Activated naive CD4-positive, alpha-beta T cell treated with anti-CD3 and anti-CD28 coated beads, Interleukin-2, amount 50 U/mL, for 72 hours (primary cell): ENCODE results near the gene SLC26A5. TPM values are rescaled to one million over a fixed set of nuclear protein-coding genes. Genes with fewer than 3 reads are reported as not detected.

Experiments
- ATAC-seq, 2 donors: fragments of 150-1000 bp; cut with Tn5 transposase; 2 replicates each; pipeline ENCODE4 v1.10.0; 2021; ENCODE audit warnings: mild to moderate bottlenecking in 2 of 2, moderate library complexity in 2 of 2
- DNase-seq, 2 donors: peaks; one replicate each; pipeline ENCODE4 v3.0.0; 2021 to 2022; ENCODE audit warnings: low spot score in 2 of 2
- H3K27ac Mint-ChIP-seq, 2 donors: one replicate each; pipeline ENCODE4 v1.8.0; 2022; ENCODE audit warnings: mild to moderate bottlenecking in 2 of 2, mixed read lengths in 2 of 2
- H3K36me3 Mint-ChIP-seq, 2 donors: one replicate each; pipeline ENCODE4 v1.8.0; 2022; ENCODE audit warnings: mixed read lengths in 2 of 2
- H3K9me3 Mint-ChIP-seq, 2 donors: one replicate each; pipeline ENCODE4 v1.8.0; 2022; ENCODE audit warnings: mixed read lengths in 2 of 2
- total RNA-seq, 2 donors: library from RNA; stranded (reverse); gene quantifications; one replicate each; pipeline ENCODE4 v1.2.3, GENCODE V29; 2022

SLC26A5 gene
- total RNA-seq, 2 donors from 2014 or later = not detected

DNA sequence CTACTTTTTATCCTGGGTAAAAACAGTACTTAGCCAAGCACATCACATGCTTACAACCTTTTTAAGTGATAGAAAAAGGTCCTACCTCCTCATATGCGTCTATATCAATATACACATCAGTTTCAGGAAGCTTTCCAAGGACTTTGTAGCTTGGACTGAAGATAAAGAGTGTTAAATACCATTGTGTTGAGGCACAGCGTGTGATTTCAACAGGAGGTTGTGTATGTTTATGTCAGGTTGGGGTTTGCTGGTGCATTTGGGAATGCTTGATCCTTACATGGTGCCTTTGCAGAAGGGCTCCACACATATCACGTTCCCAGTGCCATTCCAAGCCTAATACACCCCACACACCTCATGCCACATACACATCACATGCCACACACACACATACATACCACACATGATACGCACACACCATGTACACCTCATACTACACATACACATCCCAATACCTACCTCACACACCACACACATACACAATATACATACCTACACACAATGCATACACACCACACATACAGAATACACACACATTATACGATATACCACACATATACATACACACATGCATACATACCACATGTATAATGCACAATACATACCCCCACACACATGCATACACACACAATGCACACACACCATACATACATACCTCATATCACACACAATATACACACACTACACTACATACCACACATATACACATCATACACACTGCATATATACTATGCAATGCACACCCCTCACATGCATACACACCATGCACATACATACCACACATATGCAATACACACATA, 65.4 kb downstream of the SLC26A5 start:
- ATAC-seq (no peak), DNase-seq (no peak)
- Mint-ChIP-seq H3K36me3 (no peaks in the 10 kb centered on the region), H3K27ac (no peak overlapping the region), H3K9me3 (no peaks in the 10 kb centered on the region)

DNA sequence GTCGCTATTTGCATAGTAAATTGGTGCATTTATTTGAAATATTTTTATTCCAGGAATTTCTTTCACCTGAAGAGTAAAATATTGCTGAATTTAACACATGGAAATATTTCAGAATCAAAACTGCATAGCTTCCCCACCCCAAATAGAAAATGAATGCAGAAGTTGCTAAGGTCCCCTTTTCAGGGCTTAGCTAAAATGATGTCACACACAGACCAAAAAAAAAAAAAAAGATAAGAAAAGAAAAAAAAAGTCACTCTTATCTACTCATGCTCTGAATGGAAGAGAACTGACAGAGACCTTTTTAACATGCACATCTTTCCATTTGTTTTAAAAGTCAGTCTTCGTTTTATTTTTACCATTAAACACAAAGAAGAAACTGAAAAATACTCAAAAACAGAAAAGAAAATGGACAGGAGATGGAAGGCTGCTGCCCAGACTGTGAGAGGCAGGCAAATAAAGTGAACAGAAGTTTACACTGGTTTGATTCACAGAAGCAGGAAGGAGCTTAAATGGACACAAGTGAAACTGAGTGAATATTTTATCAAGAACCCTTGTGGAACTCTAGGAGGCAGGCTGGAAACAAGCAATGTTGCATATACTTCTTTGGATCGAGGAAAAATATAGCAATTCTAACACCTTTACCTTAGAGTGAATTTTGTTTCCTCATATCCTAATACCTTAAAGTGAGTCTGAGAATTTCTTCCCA, 66.6 kb downstream of the SLC26A5 start:
- Mint-ChIP-seq H3K36me3 (no peaks in the 10 kb centered on the region), H3K9me3 (no peaks in the 10 kb centered on the region), H3K27ac (no peak overlapping the region)
- DNase-seq = no peak
- no peak for ATAC-seq

DNA sequence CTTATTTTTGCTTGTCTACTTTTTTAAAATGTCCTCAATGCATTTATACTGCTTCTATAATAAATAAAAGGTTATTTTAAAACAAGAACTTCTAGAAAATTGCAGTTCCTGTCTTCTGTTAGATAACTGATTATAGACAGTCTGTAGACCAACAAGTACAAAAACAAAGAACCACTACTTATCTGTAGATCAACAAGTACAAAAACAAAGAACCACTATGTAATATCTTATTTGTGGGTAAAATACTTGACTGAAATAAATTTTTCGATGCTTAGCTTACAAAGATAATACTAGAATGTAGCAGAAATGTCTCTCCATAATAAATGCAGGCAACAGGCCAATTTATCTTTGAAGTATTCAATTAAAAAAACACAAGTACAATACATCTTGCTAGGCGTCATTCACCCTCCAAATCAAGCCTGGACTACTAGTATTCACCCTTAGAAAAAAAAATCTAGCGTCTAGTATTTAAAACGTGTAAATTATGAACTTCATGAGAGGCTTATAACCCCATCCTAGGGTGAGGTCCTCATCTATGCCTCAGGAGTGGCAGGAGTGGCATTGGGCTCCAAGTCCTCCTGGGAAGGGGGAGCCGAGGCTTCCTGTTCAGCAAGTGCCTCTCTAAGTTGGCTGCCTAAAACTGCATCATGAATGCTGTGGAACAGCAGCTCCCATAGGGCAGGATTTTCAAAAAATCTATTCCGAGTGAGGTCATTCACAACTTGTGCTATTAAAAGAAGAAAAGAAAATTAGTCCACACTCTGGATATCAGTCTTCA, 72.0 kb downstream of the SLC26A5 start:
- Mint-ChIP-seq H3K9me3 (no peaks in the 10 kb centered on the region), H3K36me3 (no peaks in the 10 kb centered on the region), H3K27ac (no peak overlapping the region)
- DNase-seq (no peak), ATAC-seq (no peak)

DNA sequence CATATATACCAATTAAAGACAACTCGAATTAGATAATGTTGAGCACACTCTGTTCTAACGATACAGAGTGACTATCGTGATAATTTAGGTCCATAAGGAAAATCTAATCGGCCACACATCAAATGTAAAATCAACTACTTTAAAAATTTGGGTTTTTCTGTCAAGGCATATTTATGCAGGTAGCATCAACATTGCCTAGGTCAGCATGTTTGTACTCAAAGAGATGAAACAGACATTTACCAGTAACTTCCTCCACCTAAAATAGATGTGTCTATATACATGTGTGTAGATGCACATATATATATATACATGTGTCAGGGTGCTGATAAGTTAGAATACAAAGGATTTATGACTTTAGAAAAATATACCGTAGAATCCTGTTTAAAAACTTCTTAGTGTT, 76.6 kb downstream of the SLC26A5 start:
- no peak overlapping the region for H3K27ac Mint-ChIP-seq
- peaks cover 8 to 16% of the 10 kb centered on the region in 2 donors for H3K36me3 Mint-ChIP-seq
- H3K9me3 Mint-ChIP-seq = no peaks in the 10 kb centered on the region
- DNase-seq (no peak), ATAC-seq (no peak)

DNA sequence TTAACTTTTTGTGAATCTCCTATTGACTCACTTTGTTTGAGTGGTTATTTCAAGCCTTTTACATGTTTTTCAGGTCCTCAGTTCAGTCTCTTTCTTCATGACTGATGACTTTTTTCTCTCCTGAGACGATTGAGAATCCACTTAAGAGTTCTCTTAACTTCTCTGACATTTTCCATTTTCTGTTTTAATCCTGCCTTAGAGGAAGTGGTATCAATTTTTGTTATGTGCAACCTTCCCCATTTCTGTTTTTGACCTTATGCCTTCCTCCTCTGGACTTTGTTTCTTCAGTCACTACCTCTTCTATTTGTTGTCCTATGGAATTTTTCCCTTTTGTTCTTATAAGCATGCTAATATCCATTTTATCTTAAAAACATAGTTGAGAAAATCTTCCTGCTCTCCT, 96.2 kb downstream of the SLC26A5 start:
- Mint-ChIP-seq H3K9me3 (no peaks in the 10 kb centered on the region), H3K27ac (peak overlapping the region; percentile 16 to 97), H3K36me3 (peaks cover 22 to 32% of the 10 kb centered on the region in 2 donors)
- DNase-seq = no peak
- peak in 1 of 2 donors; percentile 8 for ATAC-seq

DNA sequence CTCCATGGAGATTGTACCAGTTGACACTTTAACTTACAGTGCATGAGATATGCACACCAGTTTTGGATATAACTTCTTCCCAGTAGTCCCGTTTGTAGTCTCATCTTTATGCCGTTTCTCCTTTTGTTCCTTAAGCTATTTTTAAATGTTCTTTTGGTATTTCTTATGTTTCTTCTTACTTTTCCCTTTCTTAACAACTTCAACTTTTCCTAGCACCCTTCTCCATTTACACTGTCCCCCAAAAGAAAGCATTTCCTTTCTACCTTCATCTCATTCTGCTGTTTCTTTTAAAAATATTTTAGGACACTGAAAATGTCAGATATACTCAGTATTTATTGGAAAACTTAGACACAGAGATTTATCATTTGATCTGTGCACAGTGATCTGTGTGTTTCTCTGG, 97.0 kb downstream of the SLC26A5 start:
- Mint-ChIP-seq H3K36me3 (peaks cover 27 to 38% of the 10 kb centered on the region in 2 donors), H3K27ac (peak overlapping the region; percentile 4 to 97), H3K9me3 (no peaks in the 10 kb centered on the region)
- ATAC-seq (no peak), DNase-seq (no peak)

DNA sequence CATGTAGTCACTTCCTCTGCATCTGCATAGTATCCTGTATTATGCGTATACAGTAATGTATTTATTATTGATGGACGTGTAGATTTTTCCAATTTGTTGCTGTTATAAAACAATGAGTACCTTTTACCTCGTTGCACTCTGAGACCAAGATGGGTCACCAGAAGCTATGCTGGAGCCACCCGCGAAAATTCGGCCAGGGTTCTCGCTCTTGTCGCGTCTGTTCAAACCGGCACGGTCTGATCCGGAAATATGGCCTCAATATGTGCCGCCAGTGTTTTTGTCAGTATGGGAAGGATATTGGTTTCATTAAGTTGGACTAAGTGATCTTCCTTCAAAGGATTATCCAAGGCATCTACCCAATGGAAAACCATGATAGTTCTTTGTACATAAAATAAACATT, 97.6 kb downstream of the SLC26A5 start:
- DNase-seq (no peak), ATAC-seq (no peak)
- no peaks in the 10 kb centered on the region for H3K9me3 Mint-ChIP-seq
- peaks cover 31 to 43% of the 10 kb centered on the region in 2 donors for H3K36me3 Mint-ChIP-seq
- H3K27ac Mint-ChIP-seq = peak overlapping the region; percentile 97 to 99

DNA sequence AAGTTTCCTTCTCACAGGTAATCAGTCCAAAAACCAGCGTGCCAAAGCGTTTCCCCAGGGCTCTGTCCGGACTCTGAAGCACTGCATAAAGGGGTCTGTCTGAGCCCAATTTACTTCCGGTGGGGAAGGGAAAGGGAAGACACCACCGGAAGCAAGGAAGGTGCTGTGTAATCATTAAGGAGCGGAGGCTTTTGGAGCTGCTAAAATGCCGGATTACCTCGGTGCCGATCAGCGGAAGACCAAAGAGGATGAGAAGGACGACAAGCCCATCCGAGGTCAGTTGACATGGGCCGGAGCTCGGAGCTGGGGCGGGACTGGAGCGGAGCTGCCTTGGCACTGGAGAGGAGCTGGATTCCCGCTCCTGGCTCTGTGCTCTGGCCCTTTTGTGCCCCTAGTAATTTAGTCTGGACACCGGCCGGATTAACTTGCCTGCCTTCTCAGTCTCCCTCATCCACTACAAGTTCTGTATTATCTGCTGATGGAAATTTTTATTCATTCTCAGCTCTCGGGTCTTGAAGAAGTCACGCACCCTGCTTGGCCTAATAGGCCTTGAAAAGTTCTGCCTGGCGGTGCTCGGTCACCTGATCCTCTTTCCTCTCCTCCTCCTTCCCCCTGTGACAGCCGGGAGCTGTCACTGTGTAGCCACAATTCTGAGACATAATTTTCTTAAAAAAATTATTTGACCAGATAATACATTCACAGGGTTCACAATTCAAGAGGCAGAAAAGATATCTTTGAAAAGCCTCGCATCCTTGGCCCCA, 98.3 kb downstream of the SLC26A5 start, which contains the start of gene PSMC2:
PSMC2 (plus strand) TSS at position 137 of the 761 bp plus-strand sequence; CDS start at position 206, 69 bp downstream.
- peaks cover 31 to 43% of the 10 kb centered on the region in 2 donors for H3K36me3 Mint-ChIP-seq
- DNase-seq (peak; percentile 76 to 81), ATAC-seq (peak; percentile 55 to 77)
- peak within 1 kb of the TSS; percentile 97 to 99 for H3K27ac Mint-ChIP-seq
- H3K9me3 Mint-ChIP-seq = no peaks in the 10 kb centered on the region

DNA sequence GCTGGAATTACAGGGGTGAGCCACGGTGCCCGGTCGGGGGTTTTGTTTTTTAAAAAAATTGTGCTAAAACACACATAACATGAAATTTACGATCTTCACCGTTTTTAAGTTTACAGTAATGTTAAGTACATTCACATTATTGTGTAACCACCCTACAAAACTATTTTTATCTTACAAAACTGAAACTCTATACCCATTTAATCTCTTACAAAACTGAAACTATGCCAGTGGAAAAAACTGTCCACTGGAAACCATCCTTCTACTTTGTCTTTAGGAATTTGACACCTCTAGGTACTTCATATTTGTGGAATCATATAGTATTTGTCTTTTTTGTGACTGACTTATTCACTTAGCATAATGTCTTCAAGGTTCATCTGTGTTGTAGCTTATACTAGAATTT, 99.6 kb downstream of the SLC26A5 start:
- DNase-seq = no peak
- Mint-ChIP-seq H3K9me3 (no peaks in the 10 kb centered on the region), H3K36me3 (peaks cover 38 to 43% of the 10 kb centered on the region in 2 donors), H3K27ac (peak overlapping the region in 1 of 2 donors; percentile 97)
- ATAC-seq = no peak

DNA sequence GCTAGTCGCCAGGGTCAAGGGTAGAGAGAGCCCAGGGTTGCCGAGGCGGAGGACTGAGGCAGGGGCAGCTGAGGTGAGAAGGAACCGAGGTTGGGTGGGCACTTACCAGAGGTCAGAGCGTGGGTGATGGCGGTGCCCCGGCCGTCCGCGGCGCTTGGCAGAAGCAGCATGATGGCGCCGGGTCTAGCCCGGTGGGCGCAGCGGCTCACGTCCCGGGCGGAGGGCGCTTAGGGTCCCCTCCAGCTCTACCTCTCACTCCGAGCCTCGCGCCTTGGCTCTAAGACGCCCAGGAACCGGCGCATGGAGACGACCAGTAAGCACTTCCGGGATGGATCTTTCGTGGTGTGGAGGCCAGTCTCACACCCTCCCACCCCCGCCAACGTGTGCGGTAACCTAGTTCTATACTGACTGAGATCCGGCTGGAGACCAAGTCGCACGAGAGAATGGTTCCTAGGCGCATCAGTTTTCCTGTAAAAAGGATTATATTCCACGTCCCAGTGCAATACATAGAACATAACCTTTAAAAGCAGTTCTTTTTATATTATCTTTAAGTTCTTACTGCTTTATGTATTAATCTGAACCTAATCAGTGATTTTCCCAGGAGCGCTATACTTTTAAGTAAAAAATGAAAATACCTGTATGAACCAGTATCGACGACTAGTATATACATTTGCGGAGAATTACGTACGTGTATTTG, 101.4 kb downstream of the SLC26A5 start, which contains the start of gene DNAJC2:
DNAJC2 (minus strand) TSS at position 315 of the 697 bp plus-strand sequence; CDS start at position 170, 145 bp downstream.
- H3K27ac Mint-ChIP-seq = peak within 1 kb of the TSS; percentile 97 to 100
- peak; percentile 77 to 84 for DNase-seq
- no peaks in the 10 kb centered on the region for H3K9me3 Mint-ChIP-seq
- ATAC-seq = peak; percentile 88 to 91
- H3K36me3 Mint-ChIP-seq = peaks cover 44 to 47% of the 10 kb centered on the region in 2 donors

DNA sequence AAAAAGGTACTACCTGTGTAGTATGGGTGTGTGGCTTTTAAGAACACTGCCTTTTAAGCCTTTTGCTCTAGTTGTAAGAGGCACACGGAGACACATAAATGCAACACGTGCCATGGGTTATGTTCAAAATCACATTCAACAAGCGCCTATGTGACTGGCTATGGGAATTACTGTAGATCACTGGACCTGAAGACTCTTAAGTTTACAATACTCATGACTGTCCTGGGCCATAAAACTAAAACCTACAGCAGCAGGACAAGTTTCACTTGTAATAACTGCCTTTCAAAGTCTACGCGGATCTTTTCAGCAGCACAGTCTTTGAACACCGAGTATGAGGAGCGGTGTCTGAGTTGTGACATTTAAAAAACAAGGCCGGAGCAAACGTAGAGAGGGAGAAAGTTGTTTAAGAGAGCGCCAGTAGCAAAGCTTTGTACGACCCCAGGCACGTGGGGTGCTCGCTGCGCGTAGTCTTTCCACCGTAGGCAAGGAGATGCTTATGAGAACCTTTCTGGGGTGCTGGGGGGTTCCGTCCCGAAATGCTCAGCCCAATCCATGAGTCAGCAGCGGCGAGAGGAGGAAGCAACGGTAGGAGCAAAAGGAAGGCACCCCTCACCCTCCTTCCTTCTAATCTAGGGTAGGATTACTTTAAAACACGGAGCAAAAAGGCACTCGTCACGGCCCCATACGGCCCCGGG, 102.1 kb downstream of the SLC26A5 start:
- H3K27ac Mint-ChIP-seq = peak overlapping the region; percentile 97 to 100
- ATAC-seq (peak; percentile 25 to 35), DNase-seq (peak in 1 of 2 donors; percentile 25)
- H3K9me3 Mint-ChIP-seq = no peaks in the 10 kb centered on the region
- peaks cover 39 to 48% of the 10 kb centered on the region in 2 donors for H3K36me3 Mint-ChIP-seq

DNA sequence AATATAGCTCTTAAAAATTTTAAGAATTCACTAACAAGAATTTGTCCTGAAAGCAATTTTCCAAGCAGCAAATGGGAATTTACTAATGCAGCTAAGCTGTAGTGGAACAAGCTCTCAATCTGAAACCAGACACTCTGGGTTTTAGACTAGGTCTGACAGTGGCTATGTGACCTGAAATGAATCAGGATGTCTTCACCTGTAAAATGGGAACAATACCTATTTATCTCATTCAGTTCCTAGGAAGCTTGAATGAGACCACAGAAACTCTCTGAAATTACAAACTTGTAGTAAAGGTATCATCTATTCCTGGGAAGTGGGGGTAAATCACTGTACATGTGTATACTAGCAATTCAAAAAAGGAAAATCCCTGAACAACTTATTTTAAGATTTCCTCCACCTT, 102.7 kb downstream of the SLC26A5 start:
- Mint-ChIP-seq H3K27ac (peak overlapping the region; percentile 70 to 97), H3K9me3 (no peaks in the 10 kb centered on the region), H3K36me3 (peaks cover 33 to 47% of the 10 kb centered on the region in 2 donors)
- DNase-seq (no peak), ATAC-seq (peak in 1 of 2 donors; percentile 16)

DNA sequence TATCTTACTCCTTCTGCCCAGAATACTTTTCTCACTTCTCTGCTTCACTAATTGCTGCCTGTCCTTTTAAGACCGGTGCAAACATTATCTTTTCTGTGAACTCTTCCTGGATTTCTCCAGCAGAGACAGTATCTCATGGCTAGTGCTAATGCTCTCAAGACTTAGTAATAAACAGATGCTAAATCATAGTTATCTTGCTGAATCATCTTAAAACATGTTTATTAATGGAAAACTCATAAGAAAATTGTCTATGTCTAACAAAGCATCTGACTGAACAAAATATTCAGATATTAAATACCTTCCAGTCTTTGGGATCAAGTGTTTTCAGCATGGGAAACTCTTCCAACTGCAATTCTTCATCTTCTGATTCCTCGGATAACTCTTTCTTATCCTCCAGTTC, 104.5 kb downstream of the SLC26A5 start:
- peaks cover 28 to 56% of the 10 kb centered on the region in 2 donors for H3K36me3 Mint-ChIP-seq
- no peak for DNase-seq

DNA sequence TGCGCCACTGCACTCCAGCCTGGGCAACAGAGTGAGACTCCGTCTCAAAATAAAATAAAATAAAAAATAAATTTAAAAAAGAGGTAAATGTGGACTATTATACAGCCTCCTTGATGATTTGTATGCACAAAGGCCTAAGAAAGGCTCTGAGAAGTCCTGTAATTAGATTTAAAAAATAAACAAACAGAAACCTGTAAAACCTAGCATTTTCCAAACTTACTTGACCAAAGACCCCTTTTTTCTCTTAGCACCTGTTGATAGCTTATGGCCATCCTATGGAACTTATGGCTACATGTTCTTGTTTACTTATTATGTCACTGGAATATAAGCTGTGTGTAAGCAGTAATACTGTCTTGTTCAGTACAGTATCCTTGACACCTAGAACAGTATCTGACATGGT, 107.1 kb downstream of the SLC26A5 start:
- Mint-ChIP-seq H3K9me3 (no peaks in the 10 kb centered on the region), H3K36me3 (peaks cover 22 to 52% of the 10 kb centered on the region in 2 donors), H3K27ac (no peak overlapping the region)
- ATAC-seq (no peak), DNase-seq (no peak)

More for the DNA sequence above, 104.5 kb downstream of the SLC26A5 start:
- Mint-ChIP-seq H3K9me3 (no peaks in the 10 kb centered on the region), H3K27ac (peak overlapping the region in 1 of 2 donors; percentile 74)
- ATAC-seq = no peak

DNA sequence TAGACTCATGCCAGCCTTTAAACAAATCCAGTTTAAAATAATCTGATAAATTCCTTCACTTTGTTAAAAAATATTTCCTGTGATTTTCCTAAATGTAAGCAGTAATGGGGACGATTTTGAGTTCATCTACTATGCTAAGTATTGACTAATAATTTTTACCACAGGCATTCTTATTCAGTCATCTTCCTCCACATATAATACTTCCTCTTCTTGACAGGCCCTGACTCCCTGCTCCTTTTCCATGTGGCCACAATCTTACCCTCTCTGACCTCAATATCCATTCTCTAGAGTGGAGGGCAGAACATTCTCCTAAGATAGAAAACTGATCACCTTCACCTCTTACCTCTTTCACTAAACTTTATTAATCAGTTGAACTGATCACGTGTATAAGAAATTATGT, 109.2 kb downstream of the SLC26A5 start:
- ATAC-seq (no peak), DNase-seq (no peak)
- Mint-ChIP-seq H3K27ac (peak overlapping the region; percentile 12 to 43), H3K36me3 (peaks cover 18 to 53% of the 10 kb centered on the region in 2 donors), H3K9me3 (no peaks in the 10 kb centered on the region)
